Neutrophil (primary cell): ENCODE measurements around the gene ACTA2.

Source experiments
- H3K27ac ChIP-seq: fragments of 200-600 bp; sonication (generic); 2 replicates; pipeline ENCODE4 v1.5.1; 2016; ENCODE audit warnings: mild to moderate bottlenecking, moderate library complexity
- H3K27me3 ChIP-seq: fragments of 200-600 bp; sonication (generic); 2 replicates; pipeline ENCODE4 v1.6.0; 2016; ENCODE audit warnings: mild to moderate bottlenecking
- H3K36me3 ChIP-seq: fragments of 200-600 bp; sonication (generic); 2 replicates; pipeline ENCODE4 v1.5.1; 2017
- H3K4me1 ChIP-seq, 2 experiments: fragments of 200-600 bp in 1 of 2; sonication (generic) in 1 of 2; 1 replicate in 1 of 2; 2 replicates in 1 of 2; pipeline versions ENCODE4 v1.5.1 to v1.6.1; 2013 to 2016; ENCODE audit warnings: low read depth in 1 of 2, low read length in 1 of 2, mild to moderate bottlenecking in 1 of 2, moderate library complexity in 1 of 2; ENCODE audit not compliant: control insufficient read depth in 1 of 2, insufficient read depth in 1 of 2
- H3K4me3 ChIP-seq, 2 experiments: fragments of 200-600 bp in 1 of 2; sonication (generic) in 1 of 2; 1 replicate in 1 of 2; 2 replicates in 1 of 2; pipeline ENCODE4 v1.5.1; 2013 to 2016; ENCODE audit warnings: low read depth in 1 of 2, low read length in 1 of 2, mild to moderate bottlenecking in 1 of 2, moderate library complexity in 1 of 2
- H3K9me3 ChIP-seq: fragments of 200-600 bp; sonication (generic); 2 replicates; pipeline ENCODE4 v1.5.1; 2016
- TF ChIP-seq, protein P1 (sequence below): fragments of 200-600 bp; sonication (generic); IDR thresholded peaks from 2 replicates; pipeline ENCODE4 v1.5.1; 2016; ENCODE audit warnings: antibody characterized with exemption

ACTA2 gene

DNA sequence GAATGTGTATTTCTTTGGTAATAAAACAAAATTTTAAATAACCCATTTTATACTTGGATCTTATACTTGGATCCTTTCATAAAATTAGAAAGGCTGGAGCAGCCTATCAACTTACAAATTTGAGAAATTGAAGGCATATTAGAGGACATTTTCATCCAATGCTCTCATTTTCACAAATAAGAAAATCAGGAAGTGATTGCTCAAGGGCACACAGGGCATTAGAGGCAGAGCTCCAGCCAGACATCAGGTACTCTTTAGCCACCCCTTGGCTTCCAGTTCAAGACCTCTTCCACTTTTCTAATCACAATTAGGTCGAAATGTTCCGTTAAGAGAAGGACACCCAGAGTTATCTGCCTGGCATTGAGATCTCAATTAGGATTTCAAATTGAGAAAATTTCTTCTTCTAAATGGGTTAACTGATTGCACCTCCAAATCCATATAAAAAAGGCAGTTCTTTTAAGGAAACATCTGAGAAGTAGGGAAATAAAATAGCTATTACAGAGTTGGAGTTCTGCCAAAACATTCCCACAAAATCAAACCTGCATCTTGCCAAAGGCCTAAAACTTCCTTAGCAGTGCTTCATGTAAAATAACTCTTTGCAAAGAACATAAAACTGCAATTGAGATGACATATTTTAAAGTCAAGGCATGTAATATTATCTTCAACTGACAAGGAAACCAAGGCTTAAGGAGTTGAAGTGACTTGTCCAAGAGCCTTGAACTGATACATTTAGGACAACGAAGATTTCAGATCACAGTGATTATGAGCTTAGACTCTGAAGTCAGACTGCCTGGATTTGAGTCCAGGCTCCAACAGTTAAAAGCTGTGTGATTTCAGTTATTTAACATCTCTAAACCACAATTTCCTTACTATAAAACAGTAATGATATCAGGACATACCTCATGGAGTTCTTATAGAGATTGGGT is 2.4 kb downstream of the ACTA2 start:
- H3K27me3 ChIP-seq, result no peaks in the 10 kb centered on the region
- peaks cover 0 to 4% of the 10 kb centered on the region in 2 experiments for H3K4me1 ChIP-seq
- TF ChIP-seq, protein P1, sequence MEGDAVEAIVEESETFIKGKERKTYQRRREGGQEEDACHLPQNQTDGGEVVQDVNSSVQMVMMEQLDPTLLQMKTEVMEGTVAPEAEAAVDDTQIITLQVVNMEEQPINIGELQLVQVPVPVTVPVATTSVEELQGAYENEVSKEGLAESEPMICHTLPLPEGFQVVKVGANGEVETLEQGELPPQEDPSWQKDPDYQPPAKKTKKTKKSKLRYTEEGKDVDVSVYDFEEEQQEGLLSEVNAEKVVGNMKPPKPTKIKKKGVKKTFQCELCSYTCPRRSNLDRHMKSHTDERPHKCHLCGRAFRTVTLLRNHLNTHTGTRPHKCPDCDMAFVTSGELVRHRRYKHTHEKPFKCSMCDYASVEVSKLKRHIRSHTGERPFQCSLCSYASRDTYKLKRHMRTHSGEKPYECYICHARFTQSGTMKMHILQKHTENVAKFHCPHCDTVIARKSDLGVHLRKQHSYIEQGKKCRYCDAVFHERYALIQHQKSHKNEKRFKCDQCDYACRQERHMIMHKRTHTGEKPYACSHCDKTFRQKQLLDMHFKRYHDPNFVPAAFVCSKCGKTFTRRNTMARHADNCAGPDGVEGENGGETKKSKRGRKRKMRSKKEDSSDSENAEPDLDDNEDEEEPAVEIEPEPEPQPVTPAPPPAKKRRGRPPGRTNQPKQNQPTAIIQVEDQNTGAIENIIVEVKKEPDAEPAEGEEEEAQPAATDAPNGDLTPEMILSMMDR, result no peak
- no peaks in the 10 kb centered on the region for H3K9me3 ChIP-seq
- H3K4me3 ChIP-seq, result no peak overlapping the region
- H3K27ac ChIP-seq, result no peak overlapping the region
- no peaks in the 10 kb centered on the region for H3K36me3 ChIP-seq

GRCh38 chr10:88949051-88949450 is 3.5 kb downstream of the ACTA2 start:
- TF ChIP-seq, protein P1, result no peak
- H3K9me3 ChIP-seq, result no peaks in the 10 kb centered on the region
- no peak overlapping the region for H3K27ac ChIP-seq
- no peaks in the 10 kb centered on the region for H3K27me3 ChIP-seq
- no peak overlapping the region for H3K4me3 ChIP-seq
- H3K4me1 ChIP-seq, result peaks cover 0 to 4% of the 10 kb centered on the region in 2 experiments
- H3K36me3 ChIP-seq, result no peaks in the 10 kb centered on the region

DNA sequence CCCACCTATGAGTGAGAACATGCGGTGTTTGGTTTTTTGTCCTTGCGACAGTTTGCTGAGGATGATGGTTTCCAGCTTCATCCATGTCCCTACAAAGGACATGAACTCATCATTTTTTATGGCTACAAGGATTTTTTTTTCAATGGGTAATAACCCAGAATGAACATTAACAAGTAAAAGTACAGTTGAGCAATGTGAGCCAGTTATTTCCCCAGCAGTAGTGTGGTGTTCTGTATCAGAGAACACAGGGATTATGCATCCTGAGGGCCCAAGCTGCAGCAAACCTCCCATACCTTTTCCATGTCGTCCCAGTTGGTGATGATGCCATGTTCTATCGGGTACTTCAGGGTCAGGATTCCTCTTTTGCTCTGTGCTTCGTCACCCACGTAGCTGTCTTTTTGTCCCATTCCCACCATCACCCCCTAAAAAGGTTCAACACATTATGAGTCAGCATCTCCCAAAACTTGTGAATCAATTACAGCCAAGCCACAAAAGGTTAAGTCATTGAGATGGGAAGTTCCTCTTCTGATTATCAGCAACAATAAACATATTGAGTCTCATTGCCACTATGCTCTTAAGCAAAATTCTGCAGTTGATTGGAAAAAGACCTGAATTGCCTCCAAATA is 5.5 kb downstream of the ACTA2 start:
- H3K27ac ChIP-seq, result no peak overlapping the region
- TF ChIP-seq, protein P1, result no peak

GRCh38 chr10:88946200-88946599 is 6.4 kb downstream of the ACTA2 start:
- TF ChIP-seq, protein P1, result no peak
- H3K27me3 ChIP-seq, result no peaks in the 10 kb centered on the region
- peaks cover 0 to 4% of the 10 kb centered on the region in 2 experiments for H3K4me1 ChIP-seq
- no peaks in the 10 kb centered on the region for H3K36me3 ChIP-seq
- H3K4me3 ChIP-seq, result no peak overlapping the region
- no peak overlapping the region for H3K27ac ChIP-seq
- H3K9me3 ChIP-seq, result no peaks in the 10 kb centered on the region

More for the DNA sequence above, 5.5 kb downstream of the ACTA2 start:
- H3K27me3 ChIP-seq, result no peaks in the 10 kb centered on the region
- H3K4me3 ChIP-seq, result no peak overlapping the region
- no peaks in the 10 kb centered on the region for H3K9me3 ChIP-seq
- peaks cover 0 to 4% of the 10 kb centered on the region in 2 experiments for H3K4me1 ChIP-seq
- H3K36me3 ChIP-seq, result no peaks in the 10 kb centered on the region

GRCh38 chr10:88944813-88945212 is 7.8 kb downstream of the ACTA2 start:
- TF ChIP-seq, protein P1, result no peak
- no peak overlapping the region for H3K4me3 ChIP-seq
- H3K27me3 ChIP-seq, result no peaks in the 10 kb centered on the region
- no peaks in the 10 kb centered on the region for H3K36me3 ChIP-seq
- H3K4me1 ChIP-seq, result peaks cover 0 to under 1% of the 10 kb centered on the region in 2 experiments
- no peak overlapping the region for H3K27ac ChIP-seq
- H3K9me3 ChIP-seq, result no peaks in the 10 kb centered on the region
